ENCODE data around the gene MGLL. TPM values are rescaled to one million over a fixed set of nuclear protein-coding genes. Genes with fewer than 3 reads are reported as not detected.

MGLL gene
- total RNA-seq, 3 donors from 2014 or later: 25.8 to 79.5 (median 30.2) TPM

DNA sequence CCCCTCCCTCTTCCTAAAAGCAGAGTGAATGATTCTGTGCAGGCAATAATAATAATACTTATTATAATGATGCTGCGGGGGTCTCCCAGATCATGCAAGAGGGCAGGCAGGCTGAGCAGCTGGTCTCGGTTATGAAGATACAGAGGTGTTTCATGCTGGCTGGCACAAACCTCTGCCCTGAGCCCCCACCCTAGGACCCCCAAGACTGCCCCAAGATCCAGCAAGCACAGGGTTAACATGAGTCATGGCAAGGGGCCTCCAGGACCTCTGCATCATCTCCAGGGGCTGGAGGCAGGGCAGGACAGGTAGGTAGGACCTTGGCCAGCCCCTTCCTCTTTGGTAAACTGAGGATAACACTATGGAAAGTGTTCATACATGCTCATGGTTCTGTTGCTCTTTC is 2.7 kb downstream of the MGLL start:
- Histone ChIP-seq H3K27ac (peak overlapping the region; percentile 83 to 86), H3K27me3 (no peaks in the 10 kb centered on the region), H3K4me1 (peaks cover 7 to 28% of the 10 kb centered on the region in 2 donors), H3K9me3 (no peaks in the 10 kb centered on the region), H3K36me3 (no peaks in the 10 kb centered on the region), H3K4me3 (peak overlapping the region in 1 of 3 donors; percentile 2)
- TF ChIP-seq POLR2AphosphoS5 (IDR thresholded peaks at IDR 0.05): no peak
- no peak for TF ChIP-seq POLR2A (IDR thresholded peaks at IDR 0.05)
- TF ChIP-seq, protein P1, sequence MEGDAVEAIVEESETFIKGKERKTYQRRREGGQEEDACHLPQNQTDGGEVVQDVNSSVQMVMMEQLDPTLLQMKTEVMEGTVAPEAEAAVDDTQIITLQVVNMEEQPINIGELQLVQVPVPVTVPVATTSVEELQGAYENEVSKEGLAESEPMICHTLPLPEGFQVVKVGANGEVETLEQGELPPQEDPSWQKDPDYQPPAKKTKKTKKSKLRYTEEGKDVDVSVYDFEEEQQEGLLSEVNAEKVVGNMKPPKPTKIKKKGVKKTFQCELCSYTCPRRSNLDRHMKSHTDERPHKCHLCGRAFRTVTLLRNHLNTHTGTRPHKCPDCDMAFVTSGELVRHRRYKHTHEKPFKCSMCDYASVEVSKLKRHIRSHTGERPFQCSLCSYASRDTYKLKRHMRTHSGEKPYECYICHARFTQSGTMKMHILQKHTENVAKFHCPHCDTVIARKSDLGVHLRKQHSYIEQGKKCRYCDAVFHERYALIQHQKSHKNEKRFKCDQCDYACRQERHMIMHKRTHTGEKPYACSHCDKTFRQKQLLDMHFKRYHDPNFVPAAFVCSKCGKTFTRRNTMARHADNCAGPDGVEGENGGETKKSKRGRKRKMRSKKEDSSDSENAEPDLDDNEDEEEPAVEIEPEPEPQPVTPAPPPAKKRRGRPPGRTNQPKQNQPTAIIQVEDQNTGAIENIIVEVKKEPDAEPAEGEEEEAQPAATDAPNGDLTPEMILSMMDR (IDR thresholded peaks at IDR 0.05): no peak
- intact Hi-C loops (cut with DNase I; ENCODE audit: low total_unique reads): loop anchor here (5.0 kb wide), 1 partner anchor 127 kb away; no protein-coding TSS in a partner anchor
- DNase-seq (ENCODE audit: low spot score in 2 of 2): no peak

DNA sequence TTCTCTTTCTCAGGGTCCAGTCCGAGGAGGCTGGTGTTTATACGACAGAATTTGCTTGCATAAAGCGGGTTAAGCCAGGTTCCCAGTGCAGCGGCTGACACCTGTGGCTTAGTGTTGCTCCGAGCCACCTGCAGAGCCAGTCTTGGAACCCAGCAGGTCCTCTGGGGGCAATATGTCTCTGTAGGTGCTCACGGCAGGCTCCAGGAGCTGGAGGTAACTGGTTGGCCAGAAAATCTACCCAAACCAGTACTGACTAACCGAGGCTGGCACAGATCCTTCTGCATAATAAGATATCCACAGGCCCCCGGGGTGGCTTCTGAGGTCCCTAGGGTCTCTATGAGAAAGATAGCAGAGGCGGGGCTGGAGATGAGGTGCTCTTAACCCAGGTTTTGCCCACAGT is 3.2 kb downstream of the MGLL start:
- no peaks in the 10 kb centered on the region for H3K9me3 ChIP-seq
- H3K27ac ChIP-seq: peak overlapping the region; percentile 83 to 86
- H3K4me1 ChIP-seq: peaks cover 9 to 28% of the 10 kb centered on the region in 2 donors
- H3K36me3 ChIP-seq: no peaks in the 10 kb centered on the region
- intact Hi-C loops (cut with DNase I; ENCODE audit: low total_unique reads): no loop called here
- no peaks in the 10 kb centered on the region for H3K27me3 ChIP-seq
- TF ChIP-seq POLR2AphosphoS5 (IDR thresholded peaks at IDR 0.05): no peak
- TF ChIP-seq POLR2A (IDR thresholded peaks at IDR 0.05): no peak
- TF ChIP-seq, protein P1 (IDR thresholded peaks at IDR 0.05): no peak
- H3K4me3 ChIP-seq: no peak overlapping the region
- DNase-seq (ENCODE audit: low spot score in 2 of 2): no peak

DNA sequence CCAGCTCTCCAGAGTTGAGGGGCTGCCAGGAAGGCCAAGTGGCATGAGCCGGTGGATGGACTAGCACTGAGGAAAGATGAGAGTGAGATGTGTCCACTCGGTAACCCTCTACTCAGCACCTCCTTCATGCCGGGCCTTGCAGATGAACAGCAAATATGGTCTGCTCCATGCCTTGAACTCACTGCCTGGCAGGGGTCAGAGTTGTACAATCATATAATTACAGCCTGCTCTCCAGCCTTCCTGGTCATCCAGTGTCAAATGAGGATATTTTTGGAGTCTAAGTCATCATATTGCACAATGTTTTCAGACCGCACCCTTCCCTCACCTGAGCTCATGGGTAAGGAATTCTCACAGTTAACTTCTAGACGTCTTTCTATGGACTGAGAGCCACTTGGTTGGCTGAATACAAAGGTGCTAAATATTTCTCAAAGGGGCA is 4.9 kb downstream of the MGLL start:
- no peaks in the 10 kb centered on the region for H3K36me3 ChIP-seq
- no peak for DNase-seq (ENCODE audit: low spot score in 2 of 2)
- H3K27ac ChIP-seq: peak overlapping the region; percentile 83 to 85
- no peaks in the 10 kb centered on the region for H3K9me3 ChIP-seq
- TF ChIP-seq, protein P1 (IDR thresholded peaks at IDR 0.05): no peak
- TF ChIP-seq POLR2AphosphoS5 (IDR thresholded peaks at IDR 0.05) (peak in 1 of 3 donors; percentile 24), POLR2A (IDR thresholded peaks at IDR 0.05) (no peak)
- peaks cover 10 to 28% of the 10 kb centered on the region in 2 donors for H3K4me1 ChIP-seq
- H3K27me3 ChIP-seq: no peaks in the 10 kb centered on the region
- intact Hi-C loops (cut with DNase I; ENCODE audit: low total_unique reads): no loop called here
- H3K4me3 ChIP-seq: no peak overlapping the region

DNA sequence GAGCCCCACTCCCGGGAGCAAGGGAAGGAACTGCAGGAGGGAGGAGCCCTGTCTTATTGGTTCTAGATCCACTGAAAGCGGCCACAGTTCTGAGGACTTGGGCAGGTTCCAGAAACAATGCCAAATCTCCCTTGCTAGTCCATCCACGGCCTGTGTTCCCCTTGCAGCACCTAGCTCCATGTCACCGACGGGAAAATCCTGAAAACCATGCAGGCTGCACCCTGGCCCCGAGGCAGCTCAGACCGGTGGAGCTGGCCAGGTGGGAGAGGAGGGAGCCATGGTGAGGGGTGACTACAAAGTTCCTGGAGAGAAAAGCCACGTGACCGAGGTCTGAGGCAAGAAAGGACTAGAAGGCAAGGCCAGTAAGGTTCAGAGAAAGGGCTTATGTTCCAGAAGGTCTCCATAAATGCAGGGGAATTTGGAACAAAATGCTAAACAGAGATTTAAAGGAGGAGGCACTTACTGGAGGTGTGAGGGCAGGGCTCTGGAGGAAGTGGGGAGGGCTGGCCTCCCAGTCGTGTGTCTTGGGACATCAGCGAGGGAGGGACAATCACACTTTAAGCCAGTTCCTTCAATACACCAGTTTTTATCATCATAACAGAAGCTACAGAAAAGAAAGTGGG is 5.4 kb downstream of the MGLL start:
- Histone ChIP-seq H3K27me3 (no peaks in the 10 kb centered on the region), H3K27ac (peak overlapping the region; percentile 83 to 85), H3K9me3 (no peaks in the 10 kb centered on the region), H3K4me1 (peaks cover 10 to 26% of the 10 kb centered on the region in 2 donors), H3K4me3 (no peak overlapping the region), H3K36me3 (no peaks in the 10 kb centered on the region)
- intact Hi-C loops (cut with DNase I; ENCODE audit: low total_unique reads): no loop called here
- TF ChIP-seq POLR2A (IDR thresholded peaks at IDR 0.05) (no peak), POLR2AphosphoS5 (IDR thresholded peaks at IDR 0.05) (peak in 1 of 3 donors; percentile 36)
- TF ChIP-seq, protein P1 (IDR thresholded peaks at IDR 0.05): no peak
- peak in 1 of 2 donors; percentile 47 for DNase-seq (ENCODE audit: low spot score in 2 of 2)

All from breast epithelium (tissue), 4 donors.